ENCODE data around the gene LRRK1.

- TF ChIP-seq CTCF (IDR thresholded peaks at IDR 0.05) = no peak
- no peak for TF ChIP-seq POLR2AphosphoS5 (IDR thresholded peaks at IDR 0.05)
Measured at GRCh38 chr15:100875976-100876375, 43.2 kb upstream of the LRRK1 start.

Data from prostate gland (tissue), 2 donors.